Measurements from ENCODE around the gene PTPRG. TPM values are rescaled to one million over a fixed set of nuclear protein-coding genes. Genes with fewer than 3 reads are reported as not detected.

PTPRG gene
- total RNA-seq, 3 donors from 2014 or later: 28.9 to 54.7 (median 40.4) TPM

GRCh38 chr3:62238003-62238402 lies 676.6 kb downstream of the PTPRG start:
- intact Hi-C loops (cut with DNase I, micrococcal nuclease): no loop called here
- no peak overlapping the region for H3K4me3 ChIP-seq
- TF ChIP-seq, protein P1, sequence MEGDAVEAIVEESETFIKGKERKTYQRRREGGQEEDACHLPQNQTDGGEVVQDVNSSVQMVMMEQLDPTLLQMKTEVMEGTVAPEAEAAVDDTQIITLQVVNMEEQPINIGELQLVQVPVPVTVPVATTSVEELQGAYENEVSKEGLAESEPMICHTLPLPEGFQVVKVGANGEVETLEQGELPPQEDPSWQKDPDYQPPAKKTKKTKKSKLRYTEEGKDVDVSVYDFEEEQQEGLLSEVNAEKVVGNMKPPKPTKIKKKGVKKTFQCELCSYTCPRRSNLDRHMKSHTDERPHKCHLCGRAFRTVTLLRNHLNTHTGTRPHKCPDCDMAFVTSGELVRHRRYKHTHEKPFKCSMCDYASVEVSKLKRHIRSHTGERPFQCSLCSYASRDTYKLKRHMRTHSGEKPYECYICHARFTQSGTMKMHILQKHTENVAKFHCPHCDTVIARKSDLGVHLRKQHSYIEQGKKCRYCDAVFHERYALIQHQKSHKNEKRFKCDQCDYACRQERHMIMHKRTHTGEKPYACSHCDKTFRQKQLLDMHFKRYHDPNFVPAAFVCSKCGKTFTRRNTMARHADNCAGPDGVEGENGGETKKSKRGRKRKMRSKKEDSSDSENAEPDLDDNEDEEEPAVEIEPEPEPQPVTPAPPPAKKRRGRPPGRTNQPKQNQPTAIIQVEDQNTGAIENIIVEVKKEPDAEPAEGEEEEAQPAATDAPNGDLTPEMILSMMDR (IDR thresholded peaks at IDR 0.05): no peak
- H3K4me1 ChIP-seq (ENCODE audit: low read depth): no peaks in the 10 kb centered on the region
- H3K36me3 ChIP-seq (ENCODE audit: low read depth): no peaks in the 10 kb centered on the region
- no peaks in the 10 kb centered on the region for H3K9me3 ChIP-seq
- DNase-seq (no peak), ATAC-seq (no peak)

GRCh38 chr3:62238431-62238830 lies 677.1 kb downstream of the PTPRG start:
- ATAC-seq (no peak), DNase-seq (no peak)
- Histone ChIP-seq H3K36me3 (ENCODE audit: low read depth) (no peaks in the 10 kb centered on the region), H3K4me3 (no peak overlapping the region), H3K4me1 (ENCODE audit: low read depth) (no peaks in the 10 kb centered on the region), H3K9me3 (no peaks in the 10 kb centered on the region)
- TF ChIP-seq, protein P1 (IDR thresholded peaks at IDR 0.05): no peak
- intact Hi-C loops (cut with DNase I, micrococcal nuclease): no loop called here

GRCh38 chr3:62241279-62241678 lies 679.9 kb downstream of the PTPRG start:
- intact Hi-C loops (cut with DNase I, micrococcal nuclease): no loop called here
- no peak for DNase-seq
- H3K36me3 ChIP-seq (ENCODE audit: low read depth): no peaks in the 10 kb centered on the region

DNA sequence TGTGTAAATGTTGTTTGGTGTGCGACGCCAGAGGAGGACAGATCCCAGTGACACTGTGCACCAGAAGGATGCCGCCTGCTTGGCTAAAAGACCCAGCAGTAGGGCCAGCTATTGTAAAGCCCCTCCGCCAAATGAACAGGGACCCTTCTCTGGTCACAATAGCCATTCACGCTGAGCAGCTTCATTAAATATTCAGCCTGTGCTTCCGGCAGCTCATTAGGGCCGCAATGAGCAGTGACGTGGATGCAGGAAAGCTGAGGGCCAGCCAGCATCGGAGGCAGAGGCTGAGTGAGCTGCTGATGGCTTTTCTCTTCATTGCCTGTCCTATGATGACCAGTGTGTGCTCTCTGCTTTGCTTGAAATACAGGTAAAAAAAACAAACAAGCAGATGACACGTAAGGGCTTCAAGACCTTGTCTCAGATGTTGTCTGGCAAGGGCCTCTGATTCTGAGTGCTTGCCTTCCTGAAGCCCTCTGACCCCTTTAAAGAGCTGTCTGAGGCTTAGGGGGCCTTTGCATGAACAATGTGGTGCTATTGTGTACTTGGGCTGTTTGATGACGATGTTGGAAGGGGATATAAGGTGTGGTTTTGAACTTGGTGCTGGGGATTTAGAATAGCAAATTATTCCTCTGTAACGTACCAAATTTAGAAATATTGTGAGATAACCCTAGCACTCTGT lies 681.6 kb downstream of the PTPRG start:
- H3K4me1 ChIP-seq (ENCODE audit: low read depth): no peaks in the 10 kb centered on the region
- intact Hi-C loops (cut with DNase I, micrococcal nuclease): no loop called here
- ATAC-seq (no peak), DNase-seq (no peak)
- H3K9me3 ChIP-seq: no peaks in the 10 kb centered on the region
- H3K4me3 ChIP-seq: no peak overlapping the region
- TF ChIP-seq, protein P1 (IDR thresholded peaks at IDR 0.05): no peak
- no peaks in the 10 kb centered on the region for H3K36me3 ChIP-seq (ENCODE audit: low read depth)

More at GRCh38 chr3:62241279-62241678, 679.9 kb downstream of the PTPRG start:
- TF ChIP-seq, protein P1 (IDR thresholded peaks at IDR 0.05): no peak
- ATAC-seq: no peak
- H3K4me1 ChIP-seq (ENCODE audit: low read depth): no peaks in the 10 kb centered on the region
- no peak overlapping the region for H3K4me3 ChIP-seq
- no peaks in the 10 kb centered on the region for H3K9me3 ChIP-seq

DNA sequence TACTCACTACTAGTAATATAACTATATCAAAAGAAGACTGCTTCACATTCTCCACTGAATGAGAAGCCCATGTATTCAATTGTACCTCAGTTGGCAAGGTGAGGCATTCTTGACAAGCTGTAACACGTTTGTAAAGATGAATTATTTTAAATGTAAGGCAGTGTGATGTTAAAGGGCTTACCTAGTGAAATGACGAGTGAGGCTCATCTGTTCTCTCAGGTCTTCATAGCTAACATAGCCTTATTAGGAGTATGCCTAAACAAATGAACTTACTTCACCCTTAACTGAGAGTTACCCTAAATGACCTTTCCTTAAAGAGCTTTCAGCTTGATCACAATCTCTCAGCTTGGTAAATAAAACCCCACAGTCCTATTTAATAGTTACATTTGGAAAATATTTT lies 684.7 kb downstream of the PTPRG start:
- intact Hi-C loops (cut with DNase I, micrococcal nuclease): no loop called here
- no peak for DNase-seq
- H3K36me3 ChIP-seq (ENCODE audit: low read depth): no peaks in the 10 kb centered on the region
- no peaks in the 10 kb centered on the region for H3K9me3 ChIP-seq
- no peak overlapping the region for H3K4me3 ChIP-seq
- TF ChIP-seq, protein P1 (IDR thresholded peaks at IDR 0.05): no peak
- H3K4me1 ChIP-seq (ENCODE audit: low read depth): no peaks in the 10 kb centered on the region
- no peak for ATAC-seq

Measured in mucosa of descending colon (tissue), 3 donors.